ENCODE measurements around the gene PAPOLB.
"Not testable (repeated sequence)": the region's sequence is repeated elsewhere in the genome, so short reads cannot be mapped to it uniquely, and the experiment has no call there.

PAPOLB gene

GRCh38 chr7:4894482-4894881 is 32.7 kb upstream of the PAPOLB start:
- in situ Hi-C loops (cut with HindIII; ENCODE audit: low sequenced_read_pairs) = no loop called here
- no peak for DNase-seq (ENCODE audit: low read depth)
- H3K4me3 ChIP-seq (ENCODE audit: low read depth, low read length) = no peak overlapping the region
- TF ChIP-seq CTCF (IDR thresholded peaks at IDR 0.05; ENCODE audit: low read depth, low read length, missing control alignments) = no peak

GRCh38 chr7:4893929-4894475 is 32.2 kb upstream of the PAPOLB start:
- TF ChIP-seq CTCF (IDR thresholded peaks at IDR 0.05; ENCODE audit: low read depth, low read length, missing control alignments) = no peak
- no peak overlapping the region for H3K4me3 ChIP-seq (ENCODE audit: low read depth, low read length)
- in situ Hi-C loops (cut with HindIII; ENCODE audit: low sequenced_read_pairs) = no loop called here
- DNase-seq (ENCODE audit: low read depth) = no peak

GRCh38 chr7:4893188-4893587 is 31.4 kb upstream of the PAPOLB start:
- DNase-seq (ENCODE audit: low read depth); in situ Hi-C loops (cut with HindIII; ENCODE audit: low sequenced_read_pairs); H3K4me3 ChIP-seq (ENCODE audit: low read depth, low read length): not testable (repeated sequence)

GRCh38 chr7:4891522-4891921 is 29.7 kb upstream of the PAPOLB start:
- H3K4me3 ChIP-seq (ENCODE audit: low read depth, low read length); in situ Hi-C loops (cut with HindIII; ENCODE audit: low sequenced_read_pairs); DNase-seq (ENCODE audit: low read depth): not testable (repeated sequence)

- H3K4me3 ChIP-seq (ENCODE audit: low read depth, low read length) = no peak overlapping the region
- TF ChIP-seq CTCF (IDR thresholded peaks at IDR 0.05; ENCODE audit: low read depth, low read length, missing control alignments) = no peak
- in situ Hi-C loops (cut with HindIII; ENCODE audit: low sequenced_read_pairs) = no loop called here
- no peak for DNase-seq (ENCODE audit: low read depth)
Observed at GRCh38 chr7:4889682-4890081, 27.9 kb upstream of the PAPOLB start.

GRCh38 chr7:4888161-4888560 is 26.3 kb upstream of the PAPOLB start:
- in situ Hi-C loops (cut with HindIII; ENCODE audit: low sequenced_read_pairs) = no loop called here
- H3K4me3 ChIP-seq (ENCODE audit: low read depth, low read length) = no peak overlapping the region
- no peak for DNase-seq (ENCODE audit: low read depth)
- TF ChIP-seq CTCF (IDR thresholded peaks at IDR 0.05; ENCODE audit: low read depth, low read length, missing control alignments) = no peak

GRCh38 chr7:4886671-4887070 is 24.8 kb upstream of the PAPOLB start:
- TF ChIP-seq CTCF (IDR thresholded peaks at IDR 0.05; ENCODE audit: low read depth, low read length, missing control alignments) = no peak
- in situ Hi-C loops (cut with HindIII; ENCODE audit: low sequenced_read_pairs) = no loop called here
- DNase-seq (ENCODE audit: low read depth) = no peak
- H3K4me3 ChIP-seq (ENCODE audit: low read depth, low read length) = no peak overlapping the region

- no peak for TF ChIP-seq CTCF (IDR thresholded peaks at IDR 0.05; ENCODE audit: low read depth, low read length, missing control alignments)
- in situ Hi-C loops (cut with HindIII; ENCODE audit: low sequenced_read_pairs) = no loop called here
Observed at GRCh38 chr7:4885317-4885807, 23.5 kb upstream of the PAPOLB start.

More at GRCh38 chr7:4885317-4885807, 23.5 kb upstream of the PAPOLB start:
- no peak overlapping the region for H3K4me3 ChIP-seq (ENCODE audit: low read depth, low read length)
- DNase-seq (ENCODE audit: low read depth) = no peak
